Esophagus muscularis mucosa (tissue), 3 donors: ENCODE measurements around the gene DAB1.

Source experiments
- POLR2AphosphoS5 ChIP-seq, 2 donors: sonication (generic); formaldehyde crosslinking; IDR thresholded peaks; one replicate each; pipeline ENCODE4 v1.6.1; 2017; ENCODE audit warnings: antibody characterized with exemption in 2 of 2
- TF ChIP-seq, protein P1 (sequence below), 3 experiments: fragments of 200-600 bp in 2 of 3; fragments of 450-650 bp in 1 of 3; sonication (generic) in 2 of 3; IDR thresholded peaks; one replicate each; pipeline ENCODE4 v1.5.1; 2017 to 2019; ENCODE audit warnings: antibody characterized with exemption in 3 of 3, mild to moderate bottlenecking in 2 of 3, moderate library complexity in 1 of 3

DNA sequence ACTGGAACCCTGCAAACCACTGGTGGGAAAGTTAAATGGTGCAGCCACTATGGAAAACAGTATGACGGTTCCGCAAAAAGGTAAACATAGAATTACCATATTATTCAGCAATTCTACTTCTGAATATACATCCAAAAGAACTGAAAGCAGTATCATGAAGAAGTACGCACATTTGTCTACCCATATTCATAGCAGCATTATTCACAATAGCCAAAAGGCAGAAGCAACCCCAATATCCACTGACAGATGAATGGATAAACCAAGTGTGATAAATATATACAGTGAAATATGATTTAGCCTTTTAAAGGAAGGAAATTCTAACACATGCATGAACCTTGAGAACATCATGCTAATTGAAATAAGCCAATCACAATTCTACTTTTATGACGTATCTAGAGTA lies 39.6 kb downstream of the DAB1 start:
- TF ChIP-seq, protein P1, sequence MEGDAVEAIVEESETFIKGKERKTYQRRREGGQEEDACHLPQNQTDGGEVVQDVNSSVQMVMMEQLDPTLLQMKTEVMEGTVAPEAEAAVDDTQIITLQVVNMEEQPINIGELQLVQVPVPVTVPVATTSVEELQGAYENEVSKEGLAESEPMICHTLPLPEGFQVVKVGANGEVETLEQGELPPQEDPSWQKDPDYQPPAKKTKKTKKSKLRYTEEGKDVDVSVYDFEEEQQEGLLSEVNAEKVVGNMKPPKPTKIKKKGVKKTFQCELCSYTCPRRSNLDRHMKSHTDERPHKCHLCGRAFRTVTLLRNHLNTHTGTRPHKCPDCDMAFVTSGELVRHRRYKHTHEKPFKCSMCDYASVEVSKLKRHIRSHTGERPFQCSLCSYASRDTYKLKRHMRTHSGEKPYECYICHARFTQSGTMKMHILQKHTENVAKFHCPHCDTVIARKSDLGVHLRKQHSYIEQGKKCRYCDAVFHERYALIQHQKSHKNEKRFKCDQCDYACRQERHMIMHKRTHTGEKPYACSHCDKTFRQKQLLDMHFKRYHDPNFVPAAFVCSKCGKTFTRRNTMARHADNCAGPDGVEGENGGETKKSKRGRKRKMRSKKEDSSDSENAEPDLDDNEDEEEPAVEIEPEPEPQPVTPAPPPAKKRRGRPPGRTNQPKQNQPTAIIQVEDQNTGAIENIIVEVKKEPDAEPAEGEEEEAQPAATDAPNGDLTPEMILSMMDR (IDR thresholded peaks at IDR 0.05), result no peak
- TF ChIP-seq POLR2AphosphoS5 (IDR thresholded peaks at IDR 0.05), result no peak
